Nephron (organoid): ENCODE measurements around the gene ABCC1.

Experiments used
- H3K27ac Mint-ChIP-seq, 3 experiments: 2 replicates each; pipeline ENCODE4 v1.8.0; 2020; ENCODE audit warnings: mixed read lengths in 3 of 3, mild to moderate bottlenecking in 2 of 3, moderate library complexity in 1 of 3
- H3K27me3 Mint-ChIP-seq: 2 replicates; pipeline ENCODE4 v1.8.0; 2021; ENCODE audit warnings: low read depth, mild to moderate bottlenecking, moderate library complexity, mixed read lengths
- H3K36me3 Mint-ChIP-seq: 2 replicates; pipeline ENCODE4 v1.8.0; 2020; ENCODE audit warnings: low read depth, mixed read lengths
- H3K4me1 Mint-ChIP-seq: 2 replicates; pipeline ENCODE4 v1.8.0; 2020; ENCODE audit warnings: mixed read lengths
- H3K4me3 Mint-ChIP-seq, 3 experiments: 2 replicates each; pipeline ENCODE4 v1.8.0; 2020; ENCODE audit warnings: mild to moderate bottlenecking in 3 of 3, mixed read lengths in 3 of 3, moderate library complexity in 2 of 3
- H3K9me3 Mint-ChIP-seq: 2 replicates; pipeline ENCODE4 v1.8.0; 2020; ENCODE audit warnings: mixed read lengths
- TF ChIP-seq, protein P1 (sequence below), 3 experiments: fragments of 200-600 bp; sonication (generic); IDR thresholded peaks; one replicate each; pipeline ENCODE4 v1.5.0; 2021; ENCODE audit warnings: antibody characterized with exemption in 3 of 3; ENCODE audit not compliant: unreplicated experiment in 3 of 3

ABCC1 gene

DNA sequence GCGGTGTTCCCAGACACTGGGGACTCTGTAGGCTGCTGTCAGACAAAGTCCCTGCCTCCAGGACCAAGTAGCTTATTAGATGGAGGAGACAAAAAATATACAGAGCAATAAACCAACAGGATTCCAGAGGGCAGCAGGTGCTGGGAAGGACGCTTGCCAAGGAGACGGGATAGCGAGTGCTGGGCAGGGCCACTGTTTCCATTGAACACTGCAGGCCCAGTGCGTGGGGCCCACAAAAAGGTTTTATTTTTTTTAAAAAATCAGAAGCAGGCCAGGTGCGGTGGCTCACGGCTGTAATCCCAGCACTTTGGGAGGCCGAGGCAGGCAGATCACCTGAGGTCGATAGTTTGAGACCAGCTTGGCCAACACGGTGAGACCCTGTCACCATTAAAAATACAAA lies 189.6 kb downstream of the ABCC1 start:
- H3K27ac Mint-ChIP-seq = no peak overlapping the region
- H3K4me1 Mint-ChIP-seq = peaks cover 5% of the 10 kb centered on the region
- TF ChIP-seq, protein P1, sequence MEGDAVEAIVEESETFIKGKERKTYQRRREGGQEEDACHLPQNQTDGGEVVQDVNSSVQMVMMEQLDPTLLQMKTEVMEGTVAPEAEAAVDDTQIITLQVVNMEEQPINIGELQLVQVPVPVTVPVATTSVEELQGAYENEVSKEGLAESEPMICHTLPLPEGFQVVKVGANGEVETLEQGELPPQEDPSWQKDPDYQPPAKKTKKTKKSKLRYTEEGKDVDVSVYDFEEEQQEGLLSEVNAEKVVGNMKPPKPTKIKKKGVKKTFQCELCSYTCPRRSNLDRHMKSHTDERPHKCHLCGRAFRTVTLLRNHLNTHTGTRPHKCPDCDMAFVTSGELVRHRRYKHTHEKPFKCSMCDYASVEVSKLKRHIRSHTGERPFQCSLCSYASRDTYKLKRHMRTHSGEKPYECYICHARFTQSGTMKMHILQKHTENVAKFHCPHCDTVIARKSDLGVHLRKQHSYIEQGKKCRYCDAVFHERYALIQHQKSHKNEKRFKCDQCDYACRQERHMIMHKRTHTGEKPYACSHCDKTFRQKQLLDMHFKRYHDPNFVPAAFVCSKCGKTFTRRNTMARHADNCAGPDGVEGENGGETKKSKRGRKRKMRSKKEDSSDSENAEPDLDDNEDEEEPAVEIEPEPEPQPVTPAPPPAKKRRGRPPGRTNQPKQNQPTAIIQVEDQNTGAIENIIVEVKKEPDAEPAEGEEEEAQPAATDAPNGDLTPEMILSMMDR (IDR thresholded peaks at IDR 0.05; ENCODE audit: unreplicated experiment in 3 of 3) = no peak
- H3K9me3 Mint-ChIP-seq = no peaks in the 10 kb centered on the region
- peaks cover 70% of the 10 kb centered on the region for H3K36me3 Mint-ChIP-seq
- H3K27me3 Mint-ChIP-seq = no peaks in the 10 kb centered on the region
- no peak overlapping the region for H3K4me3 Mint-ChIP-seq

- no peaks in the 10 kb centered on the region for H3K27me3 Mint-ChIP-seq
- no peak overlapping the region for H3K27ac Mint-ChIP-seq
- H3K36me3 Mint-ChIP-seq = peaks cover 71% of the 10 kb centered on the region
- H3K4me3 Mint-ChIP-seq = no peak overlapping the region
- no peaks in the 10 kb centered on the region for H3K9me3 Mint-ChIP-seq
- TF ChIP-seq, protein P1 (IDR thresholded peaks at IDR 0.05; ENCODE audit: unreplicated experiment in 3 of 3) = no peak
- peaks cover 5% of the 10 kb centered on the region for H3K4me1 Mint-ChIP-seq
Measured at GRCh38 chr16:16139806-16140205, 190.4 kb downstream of the ABCC1 start.

DNA sequence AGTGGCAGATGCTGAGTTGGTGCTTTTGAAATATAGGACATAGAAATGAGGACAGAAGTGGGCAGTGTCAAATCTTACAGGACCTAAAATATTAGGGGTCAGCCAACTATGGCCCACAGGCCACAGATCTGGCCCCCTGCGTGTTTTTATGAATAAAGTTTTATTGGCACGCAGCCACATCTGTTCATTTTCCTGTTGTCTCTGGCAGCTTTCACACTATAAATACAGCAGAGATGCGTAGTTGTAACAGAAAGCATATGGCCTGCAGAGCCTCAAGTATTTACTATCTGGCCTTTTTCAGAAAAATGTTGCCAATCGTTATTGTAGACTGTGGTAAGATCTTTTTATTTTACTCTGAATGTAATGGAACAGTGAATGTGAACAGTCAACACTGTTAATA lies 191.1 kb downstream of the ABCC1 start:
- Mint-ChIP-seq H3K27me3 (no peaks in the 10 kb centered on the region), H3K36me3 (peaks cover 65% of the 10 kb centered on the region), H3K9me3 (no peaks in the 10 kb centered on the region), H3K4me3 (no peak overlapping the region), H3K4me1 (peaks cover 5% of the 10 kb centered on the region), H3K27ac (peak overlapping the region in 1 of 3 experiments; percentile 12)
- TF ChIP-seq, protein P1 (IDR thresholded peaks at IDR 0.05; ENCODE audit: unreplicated experiment in 3 of 3) = no peak

GRCh38 chr16:16141141-16141540 lies 191.7 kb downstream of the ABCC1 start:
- no peak overlapping the region for H3K4me3 Mint-ChIP-seq
- H3K4me1 Mint-ChIP-seq = peaks cover 5% of the 10 kb centered on the region
- no peaks in the 10 kb centered on the region for H3K27me3 Mint-ChIP-seq
- H3K9me3 Mint-ChIP-seq = no peaks in the 10 kb centered on the region
- TF ChIP-seq, protein P1 (IDR thresholded peaks at IDR 0.05; ENCODE audit: unreplicated experiment in 3 of 3) = no peak
- H3K36me3 Mint-ChIP-seq = peaks cover 60% of the 10 kb centered on the region
- peak overlapping the region in 1 of 3 experiments; percentile 12 for H3K27ac Mint-ChIP-seq

- Mint-ChIP-seq H3K4me1 (peaks cover 5% of the 10 kb centered on the region), H3K36me3 (peaks cover 53% of the 10 kb centered on the region)
Measured at GRCh38 chr16:16141784-16142396, 192.5 kb downstream of the ABCC1 start.

More at GRCh38 chr16:16141784-16142396, 192.5 kb downstream of the ABCC1 start:
- Mint-ChIP-seq H3K4me3 (no peak overlapping the region), H3K27me3 (no peaks in the 10 kb centered on the region), H3K9me3 (no peaks in the 10 kb centered on the region), H3K27ac (no peak overlapping the region)
- TF ChIP-seq, protein P1 (IDR thresholded peaks at IDR 0.05; ENCODE audit: unreplicated experiment in 3 of 3) = no peak
